ENCODE measurements around the gene SLC16A1. TPM values are rescaled to one million over a fixed set of nuclear protein-coding genes. Genes with fewer than 3 reads are reported as not detected.

Gene SLC16A1
- total and polyA plus RNA-seq, 2 donors (not counting 3 experiments of a cell fraction or from before 2014, with no cell fraction given) = 148 to 188 TPM

- no peaks in the 10 kb centered on the region for H4K20me1 ChIP-seq (replicated peaks; ENCODE audit: control insufficient read depth, extremely low read depth, insufficient read depth, low read length)
- no peak for DNase-seq (ENCODE audit: low read depth, low spot score)
- no TSS peak for BruUV-seq (replicated peaks)
- ChIA-PET CTCF (interaction anchor here (0.9 kb wide), 1 partner anchor 9 kb away, joined by 4 read pairs; no protein-coding TSS in a partner anchor), POLR2A (no interaction called here)
- H3K36me3 ChIP-seq (ENCODE audit: control insufficient read depth in 2 of 2, extremely low read depth in 1 of 2, insufficient read depth in 2 of 2, low read length in 2 of 2) = no peaks in the 10 kb centered on the region
- H2AFZ ChIP-seq (ENCODE audit: low read depth, low read length) = no peak overlapping the region
- no peak overlapping the region for H3K4me3 ChIP-seq (replicated peaks in 1 of 3; ENCODE audit: insufficient read depth in 1 of 3, low read depth in 1 of 3, low read length in 3 of 3)
- no peaks in the 10 kb centered on the region for H3K9me3 ChIP-seq (replicated peaks; ENCODE audit: control insufficient read depth, insufficient read depth, low read length)
- peaks cover 2% of the 10 kb centered on the region for H3K79me2 ChIP-seq (ENCODE audit: control insufficient read depth, insufficient read depth, low read length)
- H3K27me3 ChIP-seq (ENCODE audit: control insufficient read depth in 2 of 2, insufficient read depth in 2 of 2, low read length in 2 of 2) = no peaks in the 10 kb centered on the region
- TF ChIP-seq MYC (IDR thresholded peaks at IDR 0.05; ENCODE audit: low read depth, low read length) (no peak), GATA2 (IDR thresholded peaks at IDR 0.05; ENCODE audit: insufficient read depth, insufficient read length, low read depth, low read length) (no peak), POLR2AphosphoS5 (IDR thresholded peaks at IDR 0.05; ENCODE audit: insufficient read depth, low read depth, low read length) (no peak), MAX (IDR thresholded peaks at IDR 0.05; ENCODE audit: insufficient read depth, insufficient read length) (no peak), EZH2 (IDR thresholded peaks at IDR 0.05; ENCODE audit: borderline replicate concordance, low read depth, low read length, severe bottlenecking) (no peak), JUN (IDR thresholded peaks at IDR 0.05; ENCODE audit: borderline replicate concordance, insufficient read depth, insufficient read length, low read depth) (no peak), FOS (IDR thresholded peaks at IDR 0.05; ENCODE audit: borderline replicate concordance, insufficient read depth, low read length) (no peak), POLR2A (IDR thresholded peaks at IDR 0.05; ENCODE audit: low read depth, low read length) (no peak)
- TF ChIP-seq, protein P1, sequence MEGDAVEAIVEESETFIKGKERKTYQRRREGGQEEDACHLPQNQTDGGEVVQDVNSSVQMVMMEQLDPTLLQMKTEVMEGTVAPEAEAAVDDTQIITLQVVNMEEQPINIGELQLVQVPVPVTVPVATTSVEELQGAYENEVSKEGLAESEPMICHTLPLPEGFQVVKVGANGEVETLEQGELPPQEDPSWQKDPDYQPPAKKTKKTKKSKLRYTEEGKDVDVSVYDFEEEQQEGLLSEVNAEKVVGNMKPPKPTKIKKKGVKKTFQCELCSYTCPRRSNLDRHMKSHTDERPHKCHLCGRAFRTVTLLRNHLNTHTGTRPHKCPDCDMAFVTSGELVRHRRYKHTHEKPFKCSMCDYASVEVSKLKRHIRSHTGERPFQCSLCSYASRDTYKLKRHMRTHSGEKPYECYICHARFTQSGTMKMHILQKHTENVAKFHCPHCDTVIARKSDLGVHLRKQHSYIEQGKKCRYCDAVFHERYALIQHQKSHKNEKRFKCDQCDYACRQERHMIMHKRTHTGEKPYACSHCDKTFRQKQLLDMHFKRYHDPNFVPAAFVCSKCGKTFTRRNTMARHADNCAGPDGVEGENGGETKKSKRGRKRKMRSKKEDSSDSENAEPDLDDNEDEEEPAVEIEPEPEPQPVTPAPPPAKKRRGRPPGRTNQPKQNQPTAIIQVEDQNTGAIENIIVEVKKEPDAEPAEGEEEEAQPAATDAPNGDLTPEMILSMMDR (IDR thresholded peaks at IDR 0.05; ENCODE audit: extremely low read depth in 1 of 2, insufficient read depth in 1 of 2, low read depth in 1 of 2, low read length in 2 of 2) = no peak
- H3K4me1 ChIP-seq (ENCODE audit: control insufficient read depth, extremely low read depth, insufficient read depth, low read length) = peaks cover 36% of the 10 kb centered on the region
- dilution Hi-C loops (cut with MboI; ENCODE audit: extremely low pct_ligation_motif_present, low sequenced_read_pairs) = no loop called here
- H3K9ac ChIP-seq (replicated peaks; ENCODE audit: extremely low read depth, insufficient read depth, low read length) = no peak overlapping the region
- FAIRE-seq = no peak
- intact Hi-C loops (cut with micrococcal nuclease) = no loop called here
- H3K27ac ChIP-seq (ENCODE audit: insufficient read depth, low read depth, low read length) = no peak overlapping the region
- H3K9me1 ChIP-seq (replicated peaks; ENCODE audit: control insufficient read depth, extremely low read depth, insufficient read depth, low read length) = no peaks in the 10 kb centered on the region
- H3K4me2 ChIP-seq (ENCODE audit: insufficient read depth, low read length) = no peak overlapping the region
Observed at GRCh38 chr1:112870887-112871646, 84.9 kb downstream of the SLC16A1 start.

Data from endothelial cell of umbilical vein (primary cell).